Colon (tissue), 2 donors: Measurements from ENCODE around the gene KCNH3.
"Not testable (repeated sequence)": the region's sequence is repeated elsewhere in the genome, so short reads cannot be mapped to it uniquely, and the experiment has no call there.

ENCODE experiments used
- FAIRE-seq: peaks from 2 replicates; lab custom pipeline; 2012; peaks lifted over from hg19 to GRCh38; lab: Jason Lieb, UNC
- donor health status: control.
- donor health status: control.

Gene KCNH3

DNA sequence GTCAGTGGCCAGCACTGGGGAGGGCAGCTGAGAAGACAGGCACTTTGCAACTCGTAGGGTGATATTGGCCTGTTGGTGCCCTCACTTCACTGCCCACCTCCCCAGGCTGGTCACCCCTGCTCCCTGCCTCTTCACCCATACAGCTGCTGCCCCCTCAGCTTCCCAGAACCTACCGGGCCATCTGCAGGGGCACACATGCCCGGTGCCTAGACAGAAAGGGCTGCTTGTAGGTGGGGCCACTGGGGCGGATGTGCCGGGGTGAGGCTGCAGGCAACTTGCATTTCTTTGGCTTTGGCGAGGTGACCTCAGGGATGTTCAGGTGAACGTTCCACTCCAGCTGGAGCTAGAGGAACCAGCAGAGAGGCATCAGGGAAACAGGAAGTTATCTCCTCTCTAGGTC, 49.5 kb downstream of the KCNH3 start:
- no peak for FAIRE-seq

DNA sequence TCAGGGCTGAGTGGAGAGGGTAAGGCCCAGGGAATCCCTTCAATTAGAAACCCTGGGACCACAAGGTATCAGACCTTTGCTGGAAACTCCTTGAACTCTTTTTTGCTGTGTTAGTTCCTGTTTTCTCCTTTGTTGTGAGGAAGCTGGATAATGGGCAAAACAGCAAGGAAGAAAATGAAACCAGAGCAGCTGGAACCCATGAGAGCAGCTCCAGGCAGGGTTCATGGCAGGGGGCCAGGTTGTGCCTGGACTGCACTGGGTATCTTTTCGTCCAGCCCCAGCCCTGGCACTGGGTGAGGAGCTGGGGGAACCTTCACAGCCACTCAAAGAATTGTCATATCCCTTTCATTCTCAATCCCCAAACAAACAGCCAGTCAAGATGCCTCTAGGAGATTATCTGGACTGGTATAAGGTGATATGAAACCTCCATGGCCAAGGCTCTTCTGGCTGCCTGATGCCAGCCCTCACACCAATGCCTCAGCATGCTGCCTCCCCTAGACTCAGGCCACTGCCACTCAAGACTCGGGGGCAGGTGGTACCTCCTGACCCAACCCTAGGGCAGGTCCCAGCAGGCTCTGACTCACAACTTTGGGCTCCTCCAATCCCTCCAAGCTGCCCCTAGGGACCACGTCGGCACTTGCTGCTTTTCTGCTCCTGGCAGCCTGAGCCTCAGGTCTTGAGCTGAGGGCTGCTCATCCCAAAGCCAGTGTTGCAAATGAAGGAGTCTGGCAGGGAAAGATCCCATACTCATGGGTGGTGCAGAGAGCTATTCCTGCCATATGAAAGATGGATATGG, 50.1 kb downstream of the KCNH3 start:
- FAIRE-seq, result no peak

DNA sequence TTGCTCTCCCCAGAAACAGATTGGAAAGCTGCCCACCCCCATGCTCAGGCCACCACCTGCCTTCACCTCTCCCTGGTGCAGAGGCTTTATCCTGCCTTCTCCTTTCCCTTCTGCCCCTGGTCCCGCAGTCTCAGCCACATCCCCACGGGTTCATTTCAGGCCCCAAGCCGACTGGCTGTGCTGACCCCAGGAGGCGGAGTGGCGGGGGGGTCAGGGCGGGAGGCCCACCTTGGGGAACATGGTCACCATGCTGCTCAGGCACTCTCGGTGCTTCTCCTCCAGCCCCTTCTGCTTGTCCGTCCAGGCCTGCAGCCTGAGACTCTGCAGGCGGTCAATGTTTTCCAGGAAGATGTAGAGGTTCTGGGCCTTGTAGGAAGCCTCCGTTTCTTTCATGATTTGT, 59.7 kb downstream of the KCNH3 start:
- no peak for FAIRE-seq

GRCh38 chr12:49599961-49600360, 61.1 kb downstream of the KCNH3 start:
- FAIRE-seq, result no peak

GRCh38 chr12:49603721-49604120, 64.9 kb downstream of the KCNH3 start:
- FAIRE-seq, result no peak

DNA sequence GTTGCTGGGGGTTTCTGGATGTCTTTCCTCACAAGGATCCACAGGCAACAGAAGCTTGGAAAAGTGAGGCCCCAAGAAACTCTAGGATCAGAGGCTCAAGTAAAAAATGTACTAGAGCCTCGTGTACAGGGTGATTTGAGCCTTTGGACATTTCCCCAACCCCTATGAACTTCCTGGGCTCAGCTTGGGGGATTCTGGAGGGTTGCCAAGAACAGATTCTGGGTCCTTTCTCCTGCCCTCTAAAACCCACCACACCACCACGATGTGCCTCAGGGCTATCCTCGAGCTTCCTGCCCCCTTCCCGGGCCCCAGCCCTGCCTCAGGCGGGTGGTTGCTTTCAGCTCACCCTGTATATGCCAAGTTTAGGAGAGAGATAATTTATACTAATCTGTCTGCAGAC, 66.0 kb downstream of the KCNH3 start:
- FAIRE-seq, result no peak

GRCh38 chr12:49605539-49605938, 66.7 kb downstream of the KCNH3 start, which contains the start of gene FAM186B:
TSS of gene FAM186B (minus strand) at chr12:49605639. CDS start at chr12:49605477, 162 bp downstream.
- not testable (repeated sequence) for FAIRE-seq
